SK-N-MC (cell line): ENCODE measurements around the gene USP32.

Experiments
- EZH2 ChIP-seq: fragments of 200-600 bp; sonication (generic); IDR thresholded peaks from one replicate; pipeline ENCODE4 v1.6.1; 2017; ENCODE audit warnings: antibody characterized with exemption
- FOXP2 ChIP-seq: optimal IDR thresholded peaks from 2 replicates; pipeline ENCODE3; 2011; ENCODE audit warnings: mild to moderate bottlenecking, moderate library complexity; ENCODE audit not compliant: insufficient read depth; ENCODE audit errors: extremely low read length, control extremely low read depth
- POLR2AphosphoS5 ChIP-seq: IDR thresholded peaks from 2 replicates; pipeline ENCODE4 v1.6.1; 2012; ENCODE audit warnings: mild to moderate bottlenecking, low read depth, low read length, borderline replicate concordance

- TF ChIP-seq EZH2 (no peak), POLR2AphosphoS5 (no peak), FOXP2 (no peak)
Observed at GRCh38 chr17:60277258-60277657, 114.7 kb downstream of the USP32 start.
